LNCAP (cell line): ENCODE measurements around the gene RGS19.

ENCODE experiments used
- TF ChIP-seq, protein P1 (sequence below): fragments of 450-650 bp; IDR thresholded peaks from 2 replicates; pipeline ENCODE4 v1.5.1; 2017; ENCODE audit warnings: mild to moderate bottlenecking

Gene RGS19

DNA sequence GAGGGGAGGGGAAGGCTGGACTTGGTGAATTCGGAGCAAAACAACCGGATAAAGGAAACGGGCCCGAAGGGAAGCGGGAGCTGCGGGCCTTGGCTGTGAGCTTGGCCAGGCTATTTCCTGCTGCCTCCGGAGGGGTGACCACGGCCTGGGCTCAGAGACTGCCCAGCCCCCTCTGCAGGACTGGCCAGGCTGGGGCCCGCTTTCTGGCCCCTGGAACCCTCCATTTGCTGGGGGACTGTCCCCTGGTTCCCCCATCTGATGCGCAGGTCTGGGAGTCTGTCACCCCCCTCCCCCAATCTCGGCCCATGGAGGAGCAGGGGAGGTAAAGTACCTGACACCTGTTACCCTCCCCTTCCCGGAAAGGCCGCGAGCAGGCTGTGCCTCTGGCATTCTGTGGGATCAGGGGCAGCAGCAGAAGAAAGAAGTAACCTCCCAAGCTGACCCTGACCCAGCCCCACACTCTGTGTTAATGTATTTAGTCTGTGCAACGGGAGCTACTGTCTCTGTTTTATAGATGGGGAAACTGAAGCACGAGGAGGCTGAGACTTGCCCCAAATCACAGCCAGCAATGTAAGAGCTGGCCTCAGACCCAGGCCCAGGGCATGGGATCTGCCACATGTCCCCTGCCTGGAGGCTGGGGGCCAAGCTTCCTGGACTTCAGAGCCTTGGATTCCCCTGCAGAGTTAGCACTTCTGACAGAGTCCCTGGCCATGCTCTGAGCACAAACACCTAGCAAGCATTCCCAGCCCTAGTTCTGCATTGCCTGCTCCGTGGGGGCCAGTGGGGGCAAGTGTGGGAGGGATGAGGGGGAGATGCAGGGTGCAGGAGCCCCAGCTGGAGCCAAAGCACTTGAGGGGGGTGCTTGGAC lies 39.8 kb downstream of the RGS19 start:
- TF ChIP-seq, protein P1, sequence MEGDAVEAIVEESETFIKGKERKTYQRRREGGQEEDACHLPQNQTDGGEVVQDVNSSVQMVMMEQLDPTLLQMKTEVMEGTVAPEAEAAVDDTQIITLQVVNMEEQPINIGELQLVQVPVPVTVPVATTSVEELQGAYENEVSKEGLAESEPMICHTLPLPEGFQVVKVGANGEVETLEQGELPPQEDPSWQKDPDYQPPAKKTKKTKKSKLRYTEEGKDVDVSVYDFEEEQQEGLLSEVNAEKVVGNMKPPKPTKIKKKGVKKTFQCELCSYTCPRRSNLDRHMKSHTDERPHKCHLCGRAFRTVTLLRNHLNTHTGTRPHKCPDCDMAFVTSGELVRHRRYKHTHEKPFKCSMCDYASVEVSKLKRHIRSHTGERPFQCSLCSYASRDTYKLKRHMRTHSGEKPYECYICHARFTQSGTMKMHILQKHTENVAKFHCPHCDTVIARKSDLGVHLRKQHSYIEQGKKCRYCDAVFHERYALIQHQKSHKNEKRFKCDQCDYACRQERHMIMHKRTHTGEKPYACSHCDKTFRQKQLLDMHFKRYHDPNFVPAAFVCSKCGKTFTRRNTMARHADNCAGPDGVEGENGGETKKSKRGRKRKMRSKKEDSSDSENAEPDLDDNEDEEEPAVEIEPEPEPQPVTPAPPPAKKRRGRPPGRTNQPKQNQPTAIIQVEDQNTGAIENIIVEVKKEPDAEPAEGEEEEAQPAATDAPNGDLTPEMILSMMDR: no peak

DNA sequence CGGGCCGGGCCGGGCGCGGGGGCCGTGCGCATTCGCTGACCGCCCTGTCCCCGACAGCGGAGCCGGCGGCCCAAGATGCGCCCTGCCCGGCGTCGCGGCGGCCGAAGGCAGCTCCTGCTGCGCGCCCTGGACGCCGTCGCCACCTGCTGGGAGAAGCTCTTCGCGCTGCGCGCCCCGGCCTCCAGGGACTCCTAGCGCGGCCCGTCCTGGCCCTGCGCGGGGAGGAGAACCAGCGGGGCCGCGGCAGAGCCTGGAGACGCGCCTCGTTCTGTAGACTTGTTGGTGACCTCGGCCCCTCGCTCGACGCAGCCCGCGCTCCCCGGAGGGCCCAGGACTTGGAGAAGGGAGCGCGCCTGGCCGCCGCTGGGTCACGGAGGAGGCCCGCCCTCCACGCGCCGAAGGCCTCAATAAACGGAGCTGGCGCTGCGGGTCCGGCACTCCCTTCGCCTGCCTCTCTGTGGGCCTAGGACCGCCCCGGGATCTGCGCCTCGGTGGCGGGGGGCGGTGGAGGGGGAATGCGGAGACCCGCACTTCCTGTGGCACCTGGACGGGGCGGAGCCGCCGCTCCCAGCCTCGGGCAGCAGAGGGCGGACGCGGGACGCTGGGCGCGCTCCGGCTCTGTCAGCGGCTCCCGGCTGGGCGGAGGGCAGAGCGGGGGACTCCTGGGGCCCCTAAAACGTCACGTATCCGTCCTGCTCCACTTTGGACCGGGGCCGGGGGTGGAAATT lies 40.6 kb downstream of the RGS19 start:
- TF ChIP-seq, protein P1: peak; percentile 84

DNA sequence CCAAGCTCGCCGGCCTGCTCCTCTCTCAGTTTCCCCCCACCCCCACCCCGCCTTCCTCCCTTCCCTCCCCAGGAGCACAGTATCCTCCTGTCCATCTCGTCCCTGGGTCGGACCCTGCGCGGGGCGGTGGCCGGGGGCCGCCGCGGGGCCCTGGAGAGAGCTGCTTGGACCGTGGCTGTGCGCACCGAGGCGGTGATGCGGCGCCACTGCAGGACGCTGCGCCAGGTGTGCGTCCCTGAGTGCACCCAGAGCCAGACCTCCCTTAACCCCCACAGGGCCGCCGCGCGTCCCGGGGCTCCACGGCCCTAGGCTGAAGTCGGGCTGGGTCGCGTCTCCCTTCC lies 41.1 kb downstream of the RGS19 start:
- TF ChIP-seq, protein P1: no peak

DNA sequence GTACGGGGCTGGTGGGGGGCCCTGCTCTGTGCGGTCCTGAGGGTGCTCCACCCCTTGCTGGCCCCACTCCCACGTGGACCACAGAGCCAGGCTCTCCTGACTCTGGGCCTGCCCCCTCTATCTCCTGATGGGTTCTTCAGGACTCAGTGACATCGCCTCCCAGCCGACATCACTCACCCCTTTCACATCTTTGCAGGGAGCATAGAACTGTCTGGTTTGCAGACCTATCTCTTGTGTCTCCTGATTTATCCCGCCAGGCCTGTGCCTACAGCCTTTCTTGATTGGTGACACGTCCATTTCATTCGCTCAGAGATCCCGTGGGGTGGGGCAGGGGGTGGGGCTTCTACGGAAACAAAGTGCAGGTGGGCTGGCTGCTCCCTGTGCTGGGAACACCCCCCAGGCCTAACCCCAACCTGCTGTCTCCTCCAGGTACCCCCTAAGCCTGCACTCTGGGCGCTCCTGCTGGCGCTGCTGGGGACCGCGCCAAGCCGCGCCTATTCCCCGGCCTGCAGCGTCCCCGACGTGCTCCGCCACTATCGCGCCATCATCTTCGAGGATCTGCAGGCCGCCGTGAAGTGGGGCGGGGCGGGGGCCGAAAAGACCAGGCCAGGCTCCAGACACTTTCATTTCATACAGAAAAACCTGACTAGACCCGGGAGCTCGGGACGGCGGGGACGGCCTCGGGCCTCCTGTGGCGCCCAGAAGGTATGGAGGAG lies 41.7 kb downstream of the RGS19 start:
- TF ChIP-seq, protein P1: no peak

- TF ChIP-seq, protein P1: no peak
These were observed 42.2 kb downstream of the RGS19 start for GRCh38 chr20:64037199-64037497.

- TF ChIP-seq, protein P1: no peak
These were observed 42.7 kb downstream of the RGS19 start for GRCh38 chr20:64036346-64037198.

DNA sequence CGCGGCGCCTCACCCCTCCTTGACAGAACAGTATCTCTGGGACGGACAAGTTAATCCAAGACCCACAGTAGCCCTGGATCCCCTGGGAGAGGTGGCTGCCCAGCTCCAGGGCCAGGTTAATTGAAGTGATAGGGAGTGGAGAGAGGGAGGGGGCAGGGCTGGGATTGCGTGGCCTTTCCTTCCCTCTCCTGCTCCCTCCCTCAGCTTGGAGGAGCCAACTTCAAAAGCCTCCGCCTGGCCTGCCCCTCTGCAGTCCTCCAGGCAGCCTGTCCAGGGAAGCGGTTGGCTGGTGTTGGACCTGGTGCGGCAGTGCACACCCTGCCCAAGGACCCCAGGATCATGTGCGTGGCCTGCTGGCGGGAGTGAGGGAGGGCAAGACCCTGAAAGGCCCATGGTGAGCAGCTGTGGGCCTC lies 43.4 kb downstream of the RGS19 start, which contains the start of gene C20orf204:
Gene C20orf204 (plus strand): TSS at position 250 of the 413 bp plus-strand sequence. CDS start 142 bp downstream, at position 392.
- TF ChIP-seq, protein P1: no peak
